RWPE1 (cell line): Measurements from ENCODE around the gene REEP1.

Experiments used
- CTCF ChIA-PET: fragments of 350-600 bp; sonication (Branson Sonifier 250); formaldehyde crosslinking; extraction: SDS; loops from one replicate; lab custom pipeline; 2021; lab: Yijun Ruan, JAX
- POLR2A ChIA-PET: fragments of 400-600 bp; formaldehyde crosslinking; extraction: SDS; loops from one replicate; lab custom pipeline; 2020; ENCODE audit warnings: antibody characterized with exemption; ENCODE audit not compliant: low non-redundant PET; lab: Yijun Ruan, JAX
- DNase-seq: peaks from one replicate; pipeline ENCODE4 v3.0.0; 2012; ENCODE audit warnings: low spot score
- H3K27ac ChIP-seq: fragments of 450-650 bp; 2 replicates; pipeline ENCODE4 v1.5.1; 2017
- TF ChIP-seq, protein P1 (sequence below): fragments of 450-650 bp; conservative IDR thresholded peaks from 2 replicates; pipeline ENCODE4 v1.5.1; 2017; ENCODE audit warnings: low read depth, mild to moderate bottlenecking

REEP1 gene

DNA sequence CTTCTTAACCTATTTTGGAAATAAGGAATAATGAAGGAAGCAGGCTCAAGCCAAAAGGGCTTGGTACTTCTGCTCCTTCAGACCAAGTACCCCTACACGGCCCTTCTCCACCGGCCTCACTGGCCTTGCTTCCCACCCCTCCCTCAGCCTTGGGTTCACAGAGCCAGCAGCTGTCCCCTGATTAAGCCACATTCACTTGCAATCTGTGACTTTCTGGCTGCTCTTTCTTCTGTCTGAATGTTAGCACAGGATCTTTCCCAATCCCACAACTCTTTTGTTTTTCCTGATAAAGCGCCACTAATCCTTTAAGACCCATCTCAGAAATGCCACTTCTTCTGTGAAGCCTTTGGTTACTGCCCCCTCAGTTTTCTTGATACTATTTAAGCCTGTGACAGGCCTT is 52.4 kb downstream of the REEP1 start:
- TF ChIP-seq, protein P1, sequence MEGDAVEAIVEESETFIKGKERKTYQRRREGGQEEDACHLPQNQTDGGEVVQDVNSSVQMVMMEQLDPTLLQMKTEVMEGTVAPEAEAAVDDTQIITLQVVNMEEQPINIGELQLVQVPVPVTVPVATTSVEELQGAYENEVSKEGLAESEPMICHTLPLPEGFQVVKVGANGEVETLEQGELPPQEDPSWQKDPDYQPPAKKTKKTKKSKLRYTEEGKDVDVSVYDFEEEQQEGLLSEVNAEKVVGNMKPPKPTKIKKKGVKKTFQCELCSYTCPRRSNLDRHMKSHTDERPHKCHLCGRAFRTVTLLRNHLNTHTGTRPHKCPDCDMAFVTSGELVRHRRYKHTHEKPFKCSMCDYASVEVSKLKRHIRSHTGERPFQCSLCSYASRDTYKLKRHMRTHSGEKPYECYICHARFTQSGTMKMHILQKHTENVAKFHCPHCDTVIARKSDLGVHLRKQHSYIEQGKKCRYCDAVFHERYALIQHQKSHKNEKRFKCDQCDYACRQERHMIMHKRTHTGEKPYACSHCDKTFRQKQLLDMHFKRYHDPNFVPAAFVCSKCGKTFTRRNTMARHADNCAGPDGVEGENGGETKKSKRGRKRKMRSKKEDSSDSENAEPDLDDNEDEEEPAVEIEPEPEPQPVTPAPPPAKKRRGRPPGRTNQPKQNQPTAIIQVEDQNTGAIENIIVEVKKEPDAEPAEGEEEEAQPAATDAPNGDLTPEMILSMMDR, result no peak
- DNase-seq, result no peak
- CTCF ChIA-PET, result no interaction called here
- no peak overlapping the region for H3K27ac ChIP-seq
- POLR2A ChIA-PET, result no interaction called here

DNA sequence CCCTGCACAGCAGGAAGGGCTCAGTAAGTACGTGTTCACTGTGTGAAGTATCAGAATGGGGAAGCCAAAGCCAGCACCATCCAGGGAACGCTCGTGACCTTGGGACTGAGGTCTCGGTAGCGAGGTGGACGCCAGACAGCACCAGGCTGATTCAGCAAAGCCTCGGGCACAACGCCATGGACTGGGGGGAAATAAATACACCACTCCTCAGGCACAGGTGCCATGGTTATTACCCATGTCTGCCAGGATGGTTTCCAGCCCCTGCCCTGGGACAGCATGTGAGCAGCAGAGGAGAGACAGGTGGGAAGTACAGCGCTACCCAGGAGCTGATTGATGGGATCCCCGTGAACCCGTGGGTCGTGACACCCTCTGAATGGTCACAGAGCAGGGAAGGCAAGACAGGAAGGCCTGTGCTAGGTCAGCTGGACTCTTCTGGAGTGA is 53.0 kb downstream of the REEP1 start:
- TF ChIP-seq, protein P1, result no peak
- H3K27ac ChIP-seq, result no peak overlapping the region
- ChIA-PET CTCF (no interaction called here), POLR2A (no interaction called here)
- DNase-seq, result no peak

DNA sequence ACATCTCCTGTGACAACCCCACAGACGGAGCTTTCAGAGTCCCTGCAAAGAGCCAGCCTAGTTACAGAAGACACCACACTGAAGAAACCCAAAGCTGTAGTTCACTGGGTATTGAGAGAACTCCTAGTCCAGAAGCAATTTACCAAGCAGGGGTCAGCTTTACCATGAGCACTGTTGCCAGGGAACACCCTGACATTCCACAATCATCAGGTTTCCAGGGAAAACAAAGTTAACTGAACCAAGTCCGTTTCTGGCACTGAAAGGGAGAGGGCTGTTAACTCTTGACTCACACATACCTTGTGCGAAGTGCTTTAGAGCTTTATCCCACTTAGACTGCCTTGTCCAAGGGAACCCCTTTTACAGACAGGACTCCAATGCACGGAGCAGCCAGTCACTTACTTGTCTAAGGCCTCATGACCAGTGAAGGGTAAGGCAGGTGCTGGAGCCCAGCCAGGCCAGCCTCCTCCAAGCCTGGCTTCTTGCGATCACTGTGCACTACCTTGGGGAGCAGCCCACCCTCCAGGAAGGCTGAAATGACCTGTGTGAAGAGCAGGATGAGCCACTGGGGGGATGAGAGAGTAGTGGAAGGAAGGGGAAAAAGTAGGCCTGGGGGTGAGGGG is 53.9 kb downstream of the REEP1 start:
- POLR2A ChIA-PET, result no interaction called here
- H3K27ac ChIP-seq, result no peak overlapping the region
- TF ChIP-seq, protein P1, result no peak
- CTCF ChIA-PET, result interaction anchor here (0.8 kb wide), 1 partner anchor 56 kb away, joined by 3 read pairs; no protein-coding TSS in a partner anchor
- no peak for DNase-seq

DNA sequence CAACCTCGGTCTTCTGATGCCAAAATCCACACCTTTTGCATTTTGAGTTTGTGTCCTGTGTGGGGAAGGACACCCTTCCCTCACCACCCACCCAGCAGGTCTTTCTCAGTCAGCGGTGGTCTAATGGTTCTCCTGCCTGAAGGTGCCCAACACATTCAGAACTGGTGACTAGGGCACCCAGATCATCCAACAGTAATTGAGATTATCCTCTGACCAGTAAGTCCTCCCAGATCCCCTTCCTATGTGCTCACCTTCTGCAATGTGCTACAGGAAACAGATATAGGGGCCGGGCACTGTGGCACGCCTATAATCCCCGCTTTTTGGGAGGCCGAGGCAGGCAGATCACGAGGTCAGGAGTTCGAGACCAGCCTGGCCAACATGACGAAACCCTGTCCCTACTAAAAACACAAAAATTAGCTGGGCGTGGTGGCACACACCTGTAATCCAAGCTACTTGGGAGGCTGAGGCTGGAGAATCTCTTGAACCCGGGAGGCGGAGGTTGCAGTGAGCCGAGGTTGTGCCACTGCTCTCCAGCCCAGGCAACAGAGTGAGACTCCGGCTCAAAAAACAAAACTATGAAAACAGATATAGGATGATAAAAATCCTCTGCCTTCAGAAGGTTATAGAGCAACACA is 56.2 kb downstream of the REEP1 start:
- TF ChIP-seq, protein P1, result no peak
- ChIA-PET CTCF (no interaction called here), POLR2A (no interaction called here)
- no peak overlapping the region for H3K27ac ChIP-seq
- no peak for DNase-seq

DNA sequence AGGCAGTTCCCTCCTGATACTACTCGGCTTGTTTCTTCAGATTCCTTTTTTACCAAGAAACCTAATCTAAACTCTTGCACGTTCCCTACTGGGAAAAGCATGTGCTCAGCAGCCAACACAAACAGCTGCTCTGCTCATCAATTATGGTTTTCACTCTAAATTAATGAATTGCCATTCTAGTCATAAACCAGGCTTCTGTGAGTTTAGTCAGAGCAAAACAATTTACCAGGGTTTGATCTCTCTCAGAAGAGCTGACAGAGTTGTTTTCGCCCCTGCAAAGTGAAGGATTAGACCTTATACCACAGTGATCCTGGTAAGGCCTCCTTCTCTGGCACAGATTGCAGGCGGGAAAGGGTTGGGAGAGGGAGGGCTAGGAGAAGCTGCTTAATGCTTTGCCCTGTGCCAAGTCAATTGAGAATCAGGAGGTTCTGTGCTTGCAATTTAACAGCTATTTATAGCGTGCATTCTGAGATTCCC is 57.2 kb downstream of the REEP1 start:
- ChIA-PET CTCF (no interaction called here), POLR2A (no interaction called here)
- no peak overlapping the region for H3K27ac ChIP-seq
- DNase-seq, result no peak
- TF ChIP-seq, protein P1, result no peak

DNA sequence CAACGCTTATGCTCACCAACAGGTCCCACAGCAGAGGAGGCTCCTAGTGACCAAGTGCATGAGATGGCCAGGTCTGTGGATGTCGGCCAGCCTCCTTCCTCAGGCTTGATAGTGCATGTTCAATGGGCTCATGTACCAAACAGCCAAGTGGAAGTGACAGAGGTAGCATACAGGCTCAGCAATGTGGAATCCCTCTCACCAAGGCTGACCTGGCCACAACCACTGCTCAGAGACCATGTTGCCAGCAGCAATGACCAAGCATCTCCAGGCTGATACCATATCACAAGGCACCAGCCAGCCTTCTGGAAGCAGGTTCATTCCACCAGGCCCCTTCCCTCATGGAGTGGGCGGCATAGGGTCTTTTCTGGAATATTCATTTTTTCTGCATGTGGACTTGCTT is 61.5 kb downstream of the REEP1 start:
- POLR2A ChIA-PET, result no interaction called here
- no peak overlapping the region for H3K27ac ChIP-seq
- TF ChIP-seq, protein P1, result no peak
- CTCF ChIA-PET, result no interaction called here
- no peak for DNase-seq
